Activated CD8-positive, alpha-beta memory T cell treated with anti-CD3 and anti-CD28 coated beads for 48 hours (primary cell): ENCODE data around the gene COG4.

Source experiments
- DNase-seq, 3 experiments: peaks; one replicate each; pipeline ENCODE4 v3.0.0-alpha.2; 2020; ENCODE audit warnings: low read depth in 2 of 3, low spot score in 2 of 3

COG4 gene

GRCh38 chr16:70434484-70435260, 88.7 kb downstream of the COG4 start:
- DNase-seq: no peak

- DNase-seq: no peak
Measured at GRCh38 chr16:70433458-70434103, 89.8 kb downstream of the COG4 start.

DNA sequence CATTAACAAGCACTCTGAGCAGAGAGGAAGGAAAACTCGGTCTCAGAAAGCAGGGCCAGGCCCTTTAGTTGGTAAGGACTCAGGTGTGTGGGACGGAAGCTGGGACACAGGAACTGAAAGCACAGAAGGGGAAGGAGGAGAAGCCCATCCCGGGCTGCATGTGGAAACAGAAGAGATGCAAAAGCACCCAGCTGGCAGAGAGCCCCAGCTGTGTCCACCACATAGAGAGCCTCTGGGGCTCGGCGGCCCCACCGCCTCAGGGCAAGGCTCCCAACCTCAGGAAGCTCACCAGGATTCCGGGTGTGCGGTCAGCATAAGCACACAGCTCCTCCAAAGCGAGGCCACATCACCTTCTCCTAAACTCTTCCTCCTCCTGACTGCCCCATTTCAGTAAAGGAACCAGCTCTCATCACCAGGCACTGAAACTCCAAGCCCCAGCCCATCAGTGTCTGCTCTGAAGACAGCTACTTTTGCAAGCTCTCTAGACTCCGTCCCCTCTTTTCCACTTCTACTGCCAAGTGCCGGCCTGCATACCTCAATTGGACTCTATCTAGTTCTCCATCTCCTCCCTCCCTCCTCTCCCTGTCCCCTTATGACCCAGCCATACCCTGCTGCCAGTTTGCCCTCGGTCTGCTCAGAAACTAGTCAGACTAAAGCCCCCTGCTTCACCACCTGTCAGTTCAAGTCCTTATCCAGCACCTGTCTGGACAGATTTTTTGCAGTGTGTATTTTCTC, 90.5 kb downstream of the COG4 start:
- no peak for DNase-seq

DNA sequence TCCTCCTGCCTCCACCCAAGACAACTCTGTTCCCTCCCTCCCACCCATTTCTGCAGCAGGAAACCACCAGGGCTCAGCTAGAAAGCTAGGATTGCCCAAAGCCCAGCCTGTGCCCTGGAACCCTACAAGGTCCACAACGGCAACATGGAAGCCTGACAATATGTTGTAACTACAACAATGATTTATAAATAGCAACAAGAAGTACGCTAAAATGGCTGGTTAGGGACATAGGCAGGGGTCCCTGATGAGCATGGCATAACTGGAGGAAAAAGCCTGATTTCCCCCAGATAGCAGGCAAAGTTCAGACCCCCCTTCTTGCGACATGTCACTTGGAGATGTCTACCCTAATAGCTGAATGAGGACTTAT, 91.0 kb downstream of the COG4 start:
- no peak for DNase-seq

DNA sequence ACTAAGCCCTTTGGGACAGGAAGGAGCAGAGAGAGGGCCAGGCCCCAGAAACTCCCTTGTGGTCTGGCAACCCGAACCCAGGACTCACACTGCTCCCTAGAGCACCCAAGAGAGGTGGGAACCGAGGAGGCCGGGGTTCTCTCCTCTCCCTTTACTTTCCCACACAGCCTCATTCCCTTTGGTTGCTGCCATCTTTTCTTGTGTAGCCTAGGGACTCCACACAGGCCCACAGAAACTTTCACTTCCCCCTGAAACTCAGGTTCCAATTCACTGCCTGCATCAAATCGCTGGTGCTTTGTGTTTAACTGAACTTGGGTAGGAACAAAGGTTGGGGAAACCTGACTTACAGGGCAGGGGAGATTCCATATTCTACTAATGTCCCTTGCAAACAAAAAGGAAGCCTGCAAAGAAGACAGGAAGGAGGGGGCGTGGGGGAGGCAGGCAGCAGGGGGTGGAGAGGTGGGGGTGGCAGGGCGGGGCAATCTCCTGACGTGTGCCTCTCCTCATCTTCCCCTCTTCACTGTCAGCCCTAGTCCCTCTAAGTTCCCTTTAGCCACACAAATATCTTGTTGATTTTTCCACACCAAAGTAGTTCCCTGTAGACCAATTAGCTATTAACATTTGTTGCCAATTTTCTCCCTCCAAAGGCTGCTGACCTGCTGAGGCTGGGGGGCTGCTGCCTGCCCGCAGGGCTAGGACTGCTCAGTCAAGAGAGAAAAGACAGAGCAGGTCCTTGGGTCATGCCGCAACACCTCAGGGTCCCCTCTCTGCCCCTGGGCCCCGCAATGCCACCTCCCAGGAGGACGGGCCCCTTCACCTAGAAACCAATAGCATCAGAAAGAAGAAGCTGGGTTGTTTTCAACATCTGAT, 92.5 kb downstream of the COG4 start:
- no peak for DNase-seq
